Endothelial cell of hepatic sinusoid (primary cell): ENCODE results near the gene RND2.
"Not testable (repeated sequence)": the region's sequence is repeated elsewhere in the genome, so short reads cannot be mapped to it uniquely, and the experiment has no call there.

Experiments used
- in situ Hi-C: cut with HindIII; loops from 2 replicates; pipeline ENCODE4 v1.10.0; 2017; ENCODE audit warnings: low sequenced_read_pairs

RND2 gene

GRCh38 chr17:43024407-43025289 lies at the start of gene RND2:
RND2 (plus strand) TSS chr17:43025231; CDS start chr17:43025348, 117 bp downstream.
- in situ Hi-C loops = no loop called here

- in situ Hi-C loops = no loop called here
These were observed 49.8 kb upstream of the RND2 start for GRCh38 chr17:42975265-42975664.

GRCh38 chr17:42975701-42976100 lies 49.3 kb upstream of the RND2 start:
- in situ Hi-C loops = not testable (repeated sequence)

GRCh38 chr17:42979511-42980273 lies 45.3 kb upstream of the RND2 start, which contains the start of gene PTGES3L:
PTGES3L (minus strand) TSS chr17:42980080; CDS start chr17:42980053, 27 bp downstream.
- in situ Hi-C loops = no loop called here

GRCh38 chr17:42980274-42980765 lies 44.7 kb upstream of the RND2 start, which contains the start of gene RUNDC1:
RUNDC1 (plus strand) TSS chr17:42980565; CDS start chr17:42980577, 12 bp downstream.
- in situ Hi-C loops = no loop called here

- in situ Hi-C loops = no loop called here
These were observed 44.1 kb upstream of the RND2 start for GRCh38 chr17:42980766-42981397.

GRCh38 chr17:42982266-42982665 lies 42.8 kb upstream of the RND2 start:
- in situ Hi-C loops = no loop called here

GRCh38 chr17:42985225-42985624 lies 39.8 kb upstream of the RND2 start:
- in situ Hi-C loops = no loop called here

GRCh38 chr17:42989141-42989540 lies 35.9 kb upstream of the RND2 start:
- in situ Hi-C loops = no loop called here

- in situ Hi-C loops = no loop called here
These were observed 35.0 kb upstream of the RND2 start for GRCh38 chr17:42989726-42990652.

- in situ Hi-C loops = no loop called here
These were observed 33.6 kb upstream of the RND2 start for GRCh38 chr17:42991471-42991870.

- in situ Hi-C loops = no loop called here
These were observed 32.2 kb upstream of the RND2 start for GRCh38 chr17:42992872-42993271.

- in situ Hi-C loops = not testable (repeated sequence)
These were observed 31.1 kb upstream of the RND2 start for GRCh38 chr17:42993913-42994312.

- in situ Hi-C loops = no loop called here
These were observed 27.5 kb upstream of the RND2 start for GRCh38 chr17:42997390-42997983.

- in situ Hi-C loops = no loop called here
These were observed 26.8 kb upstream of the RND2 start, which contains the start of gene RPL27 for GRCh38 chr17:42997984-42998938. RPL27 (plus strand) TSS chr17:42998419; CDS start chr17:42998751, 332 bp downstream.

GRCh38 chr17:42999003-42999525 lies 26.0 kb upstream of the RND2 start:
- in situ Hi-C loops = no loop called here

GRCh38 chr17:43000894-43001293 lies 24.1 kb upstream of the RND2 start:
- in situ Hi-C loops = not testable (repeated sequence)

- in situ Hi-C loops = no loop called here
These were observed 21.4 kb upstream of the RND2 start for GRCh38 chr17:43003542-43004172.
